GM18861 (cell line): ENCODE results near the gene SCARF2.

Experiments
- ATAC-seq: cut with Tn5 transposase; IDR thresholded peaks from one replicate; pipeline ENCODE4 v1.9.1; 2021; ENCODE audit not compliant: unreplicated experiment

SCARF2 gene

GRCh38 chr22:20440637-20441591 lies 3.3 kb upstream of the SCARF2 start:
- ATAC-seq: no peak

GRCh38 chr22:20439928-20440575 lies 2.4 kb upstream of the SCARF2 start:
- ATAC-seq: no peak

- no peak for ATAC-seq
These were observed 1.9 kb upstream of the SCARF2 start for GRCh38 chr22:20439556-20439927.

- no peak for ATAC-seq
These were observed 1.3 kb upstream of the SCARF2 start for GRCh38 chr22:20438678-20439492.

GRCh38 chr22:20438427-20438677 lies 727 bp upstream of the SCARF2 start:
- no peak for ATAC-seq

- no peak for ATAC-seq
These were observed 635 bp downstream of the SCARF2 start for GRCh38 chr22:20436768-20437612.

- no peak for ATAC-seq
These were observed 1.3 kb downstream of the SCARF2 start for GRCh38 chr22:20436307-20436767.

- no peak for ATAC-seq
These were observed 2.0 kb downstream of the SCARF2 start for GRCh38 chr22:20435436-20436306.

GRCh38 chr22:20434773-20435172 lies 2.9 kb downstream of the SCARF2 start:
- ATAC-seq: no peak

- ATAC-seq: no peak
These were observed 3.3 kb downstream of the SCARF2 start for GRCh38 chr22:20434264-20434751.

- no peak for ATAC-seq
These were observed 3.9 kb downstream of the SCARF2 start for GRCh38 chr22:20433686-20434241.

GRCh38 chr22:20433191-20433590 lies 4.4 kb downstream of the SCARF2 start:
- no peak for ATAC-seq

- no peak for ATAC-seq
These were observed 5.4 kb downstream of the SCARF2 start for GRCh38 chr22:20432244-20432686.

GRCh38 chr22:20431511-20432192 lies 6.0 kb downstream of the SCARF2 start:
- ATAC-seq: no peak

GRCh38 chr22:20430720-20431510 lies 6.7 kb downstream of the SCARF2 start:
- ATAC-seq: no peak

GRCh38 chr22:20430101-20430719 lies 7.4 kb downstream of the SCARF2 start:
- ATAC-seq: no peak
